ENCODE measurements around the gene PTPRK.

PTPRK gene

DNA sequence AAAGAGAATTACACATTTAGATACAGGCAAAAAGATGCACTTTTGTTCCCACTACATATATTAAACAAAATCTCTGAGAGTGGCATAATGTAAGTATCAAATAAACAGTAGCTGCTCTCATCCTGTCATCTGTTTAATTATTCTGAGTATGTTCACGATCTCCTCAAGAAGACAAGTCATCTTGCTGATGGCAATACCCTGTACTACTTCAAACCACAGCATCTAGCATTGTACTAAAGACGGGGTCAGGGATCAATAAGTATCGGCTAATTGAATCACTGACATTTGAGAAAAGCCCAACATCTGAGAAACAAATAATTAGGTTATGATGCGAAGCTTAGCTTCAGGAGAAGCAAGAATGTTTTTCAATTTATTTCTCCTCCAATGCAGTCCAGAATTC lies 175.1 kb downstream of the PTPRK start:
- no peak overlapping the region for H3K27ac ChIP-seq
- no peak for TF ChIP-seq ZFX (IDR thresholded peaks at IDR 0.05; ENCODE audit: borderline replicate concordance)
- TF ChIP-seq, protein P1, sequence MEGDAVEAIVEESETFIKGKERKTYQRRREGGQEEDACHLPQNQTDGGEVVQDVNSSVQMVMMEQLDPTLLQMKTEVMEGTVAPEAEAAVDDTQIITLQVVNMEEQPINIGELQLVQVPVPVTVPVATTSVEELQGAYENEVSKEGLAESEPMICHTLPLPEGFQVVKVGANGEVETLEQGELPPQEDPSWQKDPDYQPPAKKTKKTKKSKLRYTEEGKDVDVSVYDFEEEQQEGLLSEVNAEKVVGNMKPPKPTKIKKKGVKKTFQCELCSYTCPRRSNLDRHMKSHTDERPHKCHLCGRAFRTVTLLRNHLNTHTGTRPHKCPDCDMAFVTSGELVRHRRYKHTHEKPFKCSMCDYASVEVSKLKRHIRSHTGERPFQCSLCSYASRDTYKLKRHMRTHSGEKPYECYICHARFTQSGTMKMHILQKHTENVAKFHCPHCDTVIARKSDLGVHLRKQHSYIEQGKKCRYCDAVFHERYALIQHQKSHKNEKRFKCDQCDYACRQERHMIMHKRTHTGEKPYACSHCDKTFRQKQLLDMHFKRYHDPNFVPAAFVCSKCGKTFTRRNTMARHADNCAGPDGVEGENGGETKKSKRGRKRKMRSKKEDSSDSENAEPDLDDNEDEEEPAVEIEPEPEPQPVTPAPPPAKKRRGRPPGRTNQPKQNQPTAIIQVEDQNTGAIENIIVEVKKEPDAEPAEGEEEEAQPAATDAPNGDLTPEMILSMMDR (IDR thresholded peaks at IDR 0.05), result no peak

DNA sequence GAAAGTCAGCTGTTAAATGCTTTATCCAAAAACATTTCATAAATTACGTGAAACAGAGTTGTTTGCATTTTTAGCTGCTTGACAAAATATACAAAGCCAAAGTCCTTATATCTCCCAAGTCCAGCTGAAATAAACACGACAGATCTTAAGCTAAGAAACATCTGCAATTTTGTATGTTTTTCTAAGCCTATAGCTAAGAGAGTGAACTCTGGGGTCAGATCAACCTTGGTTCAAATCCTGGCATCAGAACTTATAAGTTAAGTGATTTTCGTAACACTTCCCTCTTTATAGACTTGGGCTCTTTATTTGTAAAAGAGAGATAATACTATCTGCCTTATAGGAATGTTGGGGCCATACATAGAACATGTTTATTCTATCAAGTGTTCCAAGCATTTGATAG lies 176.7 kb downstream of the PTPRK start:
- TF ChIP-seq, protein P1 (IDR thresholded peaks at IDR 0.05), result no peak
- no peak for TF ChIP-seq ZFX (IDR thresholded peaks at IDR 0.05; ENCODE audit: borderline replicate concordance)
- H3K27ac ChIP-seq, result no peak overlapping the region

DNA sequence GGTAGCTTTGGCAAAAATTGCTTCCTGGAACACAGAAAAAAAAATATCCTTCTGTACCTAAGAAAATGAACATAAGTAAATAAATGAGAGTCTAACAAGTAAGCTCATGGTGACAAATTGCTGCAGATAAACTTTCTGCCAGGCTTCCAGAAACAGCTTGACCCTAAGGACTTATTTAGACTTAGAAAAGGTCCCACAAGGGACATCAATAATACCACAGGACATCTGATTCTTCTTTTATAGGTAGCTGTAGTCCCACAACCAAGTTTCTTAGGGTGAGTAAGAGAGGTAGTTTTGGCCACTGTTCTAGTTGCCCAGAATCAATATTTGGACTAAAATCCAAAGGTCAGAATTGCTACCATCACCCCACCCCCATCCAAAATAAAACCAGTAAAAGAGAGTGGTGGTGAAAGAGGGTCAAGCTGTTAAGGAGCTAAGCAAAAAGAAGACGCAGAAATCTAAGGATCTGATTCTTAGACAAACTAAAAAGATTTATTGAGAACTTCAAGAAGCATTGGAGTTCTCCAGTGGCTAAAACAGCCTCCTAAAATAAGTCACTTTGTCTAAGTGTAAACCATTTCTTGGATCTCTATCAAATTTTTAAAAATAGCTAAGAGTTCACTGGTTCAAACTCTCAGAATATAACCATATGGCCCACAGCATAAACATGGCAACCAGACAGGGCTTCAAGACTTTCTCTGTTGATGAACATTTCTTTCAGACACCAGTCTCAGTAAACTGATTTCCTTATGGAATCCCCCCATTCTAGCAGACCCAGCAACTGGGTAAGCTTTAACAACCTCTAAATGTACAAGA lies 180.6 kb downstream of the PTPRK start:
- H3K27ac ChIP-seq, result peak overlapping the region; percentile 38
- TF ChIP-seq ZFX (IDR thresholded peaks at IDR 0.05; ENCODE audit: borderline replicate concordance), result no peak
- TF ChIP-seq, protein P1 (IDR thresholded peaks at IDR 0.05), result no peak

DNA sequence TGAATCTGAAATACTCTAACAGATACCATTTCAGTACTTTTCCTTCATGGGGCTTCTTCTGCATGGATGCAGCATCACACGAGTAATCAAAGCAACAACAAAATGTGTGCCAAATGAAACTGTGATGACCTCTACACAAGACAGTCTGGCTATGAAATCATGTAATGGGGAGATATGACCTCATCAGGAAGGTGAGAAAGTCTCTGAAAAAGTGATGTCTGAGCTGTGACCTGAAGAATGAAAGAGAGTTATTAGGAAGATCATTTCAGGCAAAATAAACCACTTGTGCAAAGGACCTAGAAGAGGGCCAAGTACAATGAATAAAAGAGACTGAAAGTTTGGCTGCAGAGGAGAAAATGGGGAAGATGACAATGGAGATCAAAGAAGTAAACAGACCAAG lies 182.8 kb downstream of the PTPRK start:
- TF ChIP-seq, protein P1 (IDR thresholded peaks at IDR 0.05), result no peak
- no peak for TF ChIP-seq ZFX (IDR thresholded peaks at IDR 0.05; ENCODE audit: borderline replicate concordance)

DNA sequence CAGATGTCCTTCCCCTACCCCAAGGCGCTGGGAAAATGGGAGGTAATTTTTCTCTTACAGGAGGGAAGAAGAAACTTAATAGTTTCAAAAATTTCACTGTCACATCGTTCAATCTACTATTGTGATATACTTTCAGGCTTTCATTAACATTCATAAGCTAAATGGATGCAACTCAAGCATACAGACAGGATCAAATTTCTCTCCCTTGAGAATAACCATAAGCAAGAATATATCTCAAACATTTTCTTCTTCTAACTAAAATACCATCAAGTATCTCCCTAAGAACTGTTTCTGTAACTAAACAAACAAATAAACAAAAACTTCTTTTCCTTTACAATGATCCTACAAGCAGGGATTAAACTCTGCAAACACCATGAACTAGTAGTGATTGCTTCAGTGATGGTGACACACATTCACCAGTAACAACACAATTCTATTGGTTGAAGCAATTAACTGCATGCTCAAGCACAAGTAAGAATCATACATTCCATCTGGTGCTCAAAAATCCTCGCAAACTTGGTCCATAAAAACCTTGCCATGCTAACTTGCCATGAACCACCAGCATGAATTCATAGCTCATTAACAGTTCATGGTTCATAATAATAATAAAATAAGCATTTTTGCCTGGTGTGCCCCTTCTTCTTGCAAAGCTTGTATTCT lies 183.8 kb downstream of the PTPRK start:
- TF ChIP-seq, protein P1 (IDR thresholded peaks at IDR 0.05), result no peak
- no peak for TF ChIP-seq ZFX (IDR thresholded peaks at IDR 0.05; ENCODE audit: borderline replicate concordance)
- H3K27ac ChIP-seq, result no peak overlapping the region

More for the DNA sequence above, 182.8 kb downstream of the PTPRK start:
- H3K27ac ChIP-seq, result no peak overlapping the region

DNA sequence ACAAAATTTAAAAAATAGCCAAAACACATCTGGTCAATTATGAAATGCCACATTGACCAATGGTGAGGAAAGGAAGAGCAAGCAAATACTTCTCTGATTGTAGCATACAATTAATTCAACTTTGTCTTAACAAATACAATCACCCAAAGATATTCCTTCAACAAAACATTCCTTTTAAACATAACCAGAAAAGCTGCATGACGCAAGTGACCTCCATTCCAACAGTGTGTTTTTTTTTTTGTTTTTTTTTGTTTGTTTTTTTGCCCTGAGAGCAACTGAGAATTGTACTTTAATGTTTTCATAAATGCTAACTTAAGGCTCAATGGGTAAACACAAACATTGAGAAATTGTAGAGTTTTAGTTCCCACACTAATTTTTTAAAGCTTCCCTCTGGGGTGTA lies 184.4 kb downstream of the PTPRK start:
- H3K27ac ChIP-seq, result no peak overlapping the region
- TF ChIP-seq, protein P1 (IDR thresholded peaks at IDR 0.05), result no peak
- no peak for TF ChIP-seq ZFX (IDR thresholded peaks at IDR 0.05; ENCODE audit: borderline replicate concordance)

Measured in 22Rv1 (cell line).